ENCODE results near the gene KPTN.

Gene KPTN

DNA sequence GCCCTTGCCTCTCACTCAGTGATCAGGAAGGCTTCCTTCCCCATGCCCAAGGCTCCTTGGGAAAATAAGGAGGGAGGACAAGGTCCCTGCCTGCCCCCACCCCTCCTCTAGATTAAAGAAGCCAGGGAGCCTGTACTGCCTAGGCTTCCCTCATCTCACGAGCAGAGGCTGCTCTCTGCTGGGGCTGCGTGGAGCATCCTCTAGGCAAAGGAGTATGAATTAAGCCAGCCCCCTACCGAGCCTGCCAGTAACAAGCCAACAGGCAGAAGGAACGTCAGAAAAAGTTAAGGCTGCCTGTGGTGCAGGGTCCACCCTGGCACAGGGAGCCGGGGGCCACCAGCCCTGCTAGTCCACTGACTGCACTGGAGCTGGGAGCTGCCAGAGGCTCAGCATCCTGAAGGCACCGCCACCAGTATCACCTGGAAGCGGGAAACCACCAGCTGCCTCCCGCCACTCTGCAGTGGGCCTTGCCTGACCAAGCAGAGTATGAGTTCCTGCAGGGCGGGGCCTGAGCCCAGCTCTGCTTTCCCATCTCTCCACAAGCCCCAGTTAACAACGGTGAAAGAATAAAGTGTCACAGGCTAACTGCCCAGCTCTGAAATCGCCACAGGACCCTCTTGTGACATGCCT lies 24.0 kb upstream of the KPTN start:
- DNase-seq, result no peak

DNA sequence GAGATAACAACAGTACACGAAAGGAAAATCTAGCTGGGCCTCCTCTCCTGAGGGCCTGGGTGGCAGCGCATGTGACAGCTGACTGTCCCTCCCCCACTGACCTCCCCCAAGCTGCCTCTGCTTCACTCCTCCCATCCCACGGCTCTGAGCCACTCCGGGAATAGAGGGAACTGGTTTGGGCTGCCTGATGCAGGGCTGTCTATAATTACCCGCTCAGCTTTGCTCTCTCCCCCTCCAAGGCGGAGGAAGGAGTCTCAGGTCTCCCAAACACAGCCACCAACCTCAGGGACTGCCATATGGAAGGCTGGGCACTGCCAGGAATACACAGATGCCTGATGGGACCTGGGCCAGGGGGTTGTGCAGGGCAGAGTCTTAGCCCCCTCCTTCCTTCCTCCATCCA lies 23.0 kb upstream of the KPTN start:
- DNase-seq, result no peak

DNA sequence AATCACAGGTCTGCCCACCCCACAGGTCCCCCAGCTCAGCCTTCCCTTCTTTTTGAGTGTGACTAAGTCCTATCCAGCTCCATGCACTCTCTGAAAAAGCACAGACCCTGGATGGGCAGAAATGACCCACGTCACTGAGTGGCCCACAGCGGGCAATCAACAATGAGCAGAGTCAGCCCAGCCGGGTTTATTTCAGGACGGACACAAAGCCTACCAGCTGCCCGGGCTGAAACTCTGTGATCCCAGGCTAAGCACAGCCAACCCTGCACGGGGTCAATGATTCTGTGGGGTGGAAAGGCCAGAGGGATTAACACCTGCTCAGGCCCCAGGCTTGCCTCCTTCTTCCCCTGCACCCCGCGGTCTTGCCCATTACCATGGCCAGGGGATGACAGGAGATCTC lies 22.4 kb upstream of the KPTN start:
- DNase-seq, result no peak

DNA sequence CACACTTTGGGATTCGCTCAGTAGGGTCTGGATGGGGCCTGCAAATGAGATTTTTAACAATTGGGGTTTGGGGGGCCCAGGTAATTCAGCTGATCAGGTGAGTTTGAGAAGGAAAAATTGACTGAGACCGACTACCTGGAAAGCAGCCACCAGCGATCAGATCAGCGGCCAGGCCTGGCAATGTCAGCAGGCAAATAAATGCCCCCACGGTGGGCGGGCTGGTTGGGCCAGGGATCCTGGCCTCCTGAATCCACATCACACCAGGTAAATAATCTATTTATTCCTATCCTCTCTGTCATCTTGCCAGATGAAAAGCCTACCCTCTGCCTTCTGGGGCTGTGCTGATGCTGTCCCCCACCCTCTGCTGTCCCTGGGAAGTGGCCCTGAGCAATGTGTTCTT lies 21.5 kb upstream of the KPTN start:
- no peak for DNase-seq

DNA sequence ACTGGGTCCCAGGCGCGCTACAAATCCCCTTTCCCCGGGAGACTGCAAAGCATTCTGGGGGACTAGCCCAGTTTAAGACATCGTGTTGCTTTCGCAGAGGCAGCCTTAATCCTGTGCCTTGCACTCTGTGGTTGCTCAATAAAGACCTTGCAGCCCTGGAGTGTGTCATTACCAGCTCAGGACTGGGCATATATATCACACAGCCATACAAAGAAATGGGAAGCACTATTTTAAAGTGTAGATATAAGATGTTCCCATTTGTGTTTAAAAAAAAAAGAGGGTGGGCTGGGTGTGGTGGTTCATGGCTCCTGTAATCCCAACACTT lies 19.8 kb upstream of the KPTN start:
- no peak for DNase-seq

DNA sequence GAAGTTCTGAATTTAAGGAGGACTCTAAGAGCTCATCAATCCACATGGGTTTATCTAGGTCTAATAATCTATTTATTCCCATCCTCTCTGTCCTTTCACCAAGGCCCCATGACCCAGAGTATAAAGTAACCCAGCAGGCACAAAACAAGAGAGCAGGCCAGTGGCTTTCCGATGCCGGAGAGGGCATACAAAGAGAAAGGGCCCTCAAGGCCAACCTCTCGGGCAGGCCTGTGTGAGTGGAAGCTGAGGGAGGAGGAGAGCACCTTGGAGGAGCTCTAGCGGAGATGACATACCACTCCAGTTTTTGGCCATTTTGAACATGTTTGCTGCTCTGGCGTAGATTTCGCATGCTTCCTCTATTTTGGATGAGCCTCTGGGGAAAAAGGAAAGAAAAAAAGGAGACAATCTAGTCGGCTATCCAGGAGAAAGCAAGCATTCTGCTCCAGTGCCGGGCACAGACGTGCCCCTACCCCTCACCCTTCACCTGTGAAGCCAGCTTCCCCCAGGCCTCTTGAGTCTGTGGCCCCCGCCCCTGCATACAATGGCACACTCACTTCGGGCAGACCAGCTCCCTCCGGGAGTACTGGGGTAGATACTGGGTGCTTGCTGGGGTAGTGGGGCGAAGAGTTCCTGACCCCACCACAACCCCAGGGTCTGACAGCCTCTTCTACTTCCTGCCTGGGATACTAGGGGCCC lies 19.3 kb upstream of the KPTN start:
- no peak for DNase-seq

DNA sequence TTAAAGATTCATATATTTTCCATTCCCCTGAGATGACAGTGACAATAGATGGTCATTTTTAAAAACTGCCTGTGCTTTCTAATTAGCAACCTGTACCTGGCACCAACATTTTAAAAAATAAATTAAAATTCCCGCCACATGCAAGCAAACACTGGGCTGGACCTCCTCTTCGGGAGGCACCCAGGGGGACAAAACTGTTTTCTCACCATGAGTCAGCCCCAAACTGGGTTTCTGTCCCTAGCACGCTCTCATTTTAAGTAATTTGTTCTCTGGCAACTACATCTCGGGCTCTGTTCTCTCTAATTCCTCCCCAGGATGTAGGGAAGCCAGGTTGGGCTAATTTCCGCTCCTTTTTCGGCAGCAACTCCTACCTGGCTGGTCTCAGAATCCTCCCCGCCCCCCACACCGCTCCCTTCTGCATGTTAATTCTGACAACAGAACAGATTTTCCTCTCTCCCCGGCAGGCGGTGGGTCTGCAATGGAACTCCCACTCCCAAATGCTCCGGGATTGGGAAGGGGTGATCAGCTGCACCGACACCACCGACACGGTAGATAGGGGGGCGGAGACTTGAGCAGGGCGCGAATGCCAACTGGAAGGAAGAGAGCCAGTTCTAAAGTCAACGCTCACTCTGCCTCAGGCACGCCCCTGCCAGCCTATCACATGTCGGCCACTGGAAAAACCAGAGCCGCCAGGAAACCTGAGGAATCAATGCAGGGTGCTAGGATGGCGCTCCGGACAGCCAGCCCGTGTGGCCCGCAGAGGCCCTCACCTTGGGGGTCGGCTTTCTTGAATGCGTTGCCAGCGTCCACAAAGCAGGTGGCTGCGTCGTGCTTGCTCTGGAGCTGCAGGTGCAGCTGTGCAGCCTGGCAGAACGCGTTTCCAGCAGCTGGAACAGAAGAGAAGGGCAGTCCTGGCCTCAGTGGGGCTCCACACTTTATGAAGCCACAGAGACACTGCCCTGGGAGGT lies 16.1 kb upstream of the KPTN start:
- no peak for DNase-seq

DNA sequence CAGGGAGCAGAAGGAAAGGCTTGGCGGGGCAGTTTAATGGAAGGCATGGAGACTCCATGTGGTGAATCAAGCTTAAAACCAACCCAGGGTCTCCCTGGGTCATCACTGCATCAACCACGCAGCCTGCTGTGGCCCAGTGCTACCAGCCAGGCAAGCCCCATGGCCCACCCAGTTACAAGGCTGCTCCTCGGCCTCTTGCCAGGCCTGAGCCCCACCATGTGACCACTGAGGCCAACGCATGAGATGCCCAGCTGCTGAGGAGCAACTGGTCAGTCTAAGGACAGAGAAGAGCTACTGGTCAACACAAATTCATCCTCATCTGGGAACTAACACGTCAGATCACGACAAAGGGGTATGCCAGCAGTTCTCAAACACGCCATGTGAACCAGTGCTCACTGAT lies 15.4 kb upstream of the KPTN start:
- no peak for DNase-seq

DNA sequence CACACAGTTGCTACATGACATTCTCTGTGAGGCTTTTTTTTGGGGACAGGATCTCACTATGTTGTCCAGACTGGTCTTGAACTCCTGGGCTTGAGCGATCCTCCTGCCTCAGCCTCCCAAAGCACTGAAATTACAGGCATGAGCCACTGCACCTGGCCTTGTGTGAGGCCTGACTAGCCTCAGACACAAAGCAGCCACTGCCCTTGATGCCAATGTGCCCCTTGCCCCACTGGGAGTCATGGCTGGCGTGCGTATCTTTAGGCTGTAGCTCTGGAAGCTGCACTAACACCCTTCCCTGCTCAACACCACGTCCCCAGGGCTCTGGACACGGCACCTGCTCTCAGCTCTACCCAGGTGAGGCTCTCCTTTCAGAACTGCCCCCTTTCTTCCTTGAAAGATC lies 14.5 kb upstream of the KPTN start:
- no peak for DNase-seq

DNA sequence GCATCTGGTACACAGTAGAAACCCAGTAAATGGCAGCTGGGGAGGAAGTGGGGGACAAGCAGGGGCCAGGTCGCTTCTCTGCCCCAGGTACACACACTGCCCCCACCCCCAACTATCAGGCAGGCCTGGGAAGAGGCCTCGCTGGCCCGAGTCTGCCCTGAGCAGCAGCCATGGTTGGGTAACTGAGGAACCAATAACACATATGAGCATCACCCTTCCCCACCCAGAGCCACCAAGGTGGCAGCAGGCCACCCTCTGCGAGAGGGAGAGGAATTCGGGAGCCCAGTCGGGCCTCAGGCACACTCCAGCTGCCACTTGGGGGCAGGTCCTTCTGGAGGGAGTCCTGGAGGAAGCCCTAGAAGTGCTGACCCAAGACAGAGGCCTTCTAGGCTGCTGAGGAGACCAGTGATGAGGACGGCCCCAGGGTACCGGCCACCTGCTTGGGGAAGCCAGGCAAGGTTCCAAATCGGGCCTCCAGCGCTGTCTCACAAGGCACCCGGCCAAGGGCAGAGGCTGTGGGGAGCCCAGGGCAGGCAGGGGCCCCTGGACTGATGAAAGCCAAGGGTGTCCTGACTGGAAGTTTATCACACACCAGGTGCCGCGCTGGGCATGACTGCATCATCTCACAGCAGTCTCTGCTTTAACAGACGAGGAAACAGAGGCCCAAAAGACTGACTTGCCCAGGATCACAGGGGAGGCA lies 14.0 kb upstream of the KPTN start:
- no peak for DNase-seq

DNA sequence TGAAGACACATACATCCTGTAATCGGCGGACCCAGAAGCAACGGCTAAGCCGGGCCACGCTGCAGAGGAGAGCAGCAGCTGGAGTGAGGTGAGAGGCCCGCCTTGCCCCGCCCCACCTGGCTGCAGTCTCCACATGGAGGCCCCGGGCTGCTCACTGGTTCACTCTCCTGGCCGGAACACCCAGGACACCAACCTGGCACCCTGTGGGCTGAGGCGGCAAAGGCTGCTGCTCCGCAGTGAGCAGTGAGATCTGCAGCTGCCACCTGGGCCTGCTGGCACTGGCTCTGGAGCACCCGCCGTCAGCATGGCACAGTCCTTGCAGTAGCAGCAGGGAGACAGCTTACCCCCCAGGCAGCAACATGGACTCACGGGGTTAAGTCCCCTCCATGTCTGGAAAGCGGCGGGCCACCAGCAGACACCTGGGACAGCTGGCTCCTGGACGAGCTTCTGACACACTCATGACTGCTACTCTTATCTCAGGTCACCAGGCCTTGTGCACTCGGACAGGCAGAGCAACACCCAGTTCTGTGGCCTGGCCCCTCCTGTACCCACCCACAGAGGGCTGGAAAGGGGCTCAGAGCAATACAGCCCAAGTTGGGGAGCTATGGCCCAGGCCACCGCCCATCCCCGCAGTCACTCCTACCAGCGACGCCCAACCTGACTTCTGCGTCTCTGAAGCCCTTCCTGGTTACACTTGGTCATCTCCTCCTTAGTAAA lies 13.2 kb upstream of the KPTN start:
- no peak for DNase-seq

DNA sequence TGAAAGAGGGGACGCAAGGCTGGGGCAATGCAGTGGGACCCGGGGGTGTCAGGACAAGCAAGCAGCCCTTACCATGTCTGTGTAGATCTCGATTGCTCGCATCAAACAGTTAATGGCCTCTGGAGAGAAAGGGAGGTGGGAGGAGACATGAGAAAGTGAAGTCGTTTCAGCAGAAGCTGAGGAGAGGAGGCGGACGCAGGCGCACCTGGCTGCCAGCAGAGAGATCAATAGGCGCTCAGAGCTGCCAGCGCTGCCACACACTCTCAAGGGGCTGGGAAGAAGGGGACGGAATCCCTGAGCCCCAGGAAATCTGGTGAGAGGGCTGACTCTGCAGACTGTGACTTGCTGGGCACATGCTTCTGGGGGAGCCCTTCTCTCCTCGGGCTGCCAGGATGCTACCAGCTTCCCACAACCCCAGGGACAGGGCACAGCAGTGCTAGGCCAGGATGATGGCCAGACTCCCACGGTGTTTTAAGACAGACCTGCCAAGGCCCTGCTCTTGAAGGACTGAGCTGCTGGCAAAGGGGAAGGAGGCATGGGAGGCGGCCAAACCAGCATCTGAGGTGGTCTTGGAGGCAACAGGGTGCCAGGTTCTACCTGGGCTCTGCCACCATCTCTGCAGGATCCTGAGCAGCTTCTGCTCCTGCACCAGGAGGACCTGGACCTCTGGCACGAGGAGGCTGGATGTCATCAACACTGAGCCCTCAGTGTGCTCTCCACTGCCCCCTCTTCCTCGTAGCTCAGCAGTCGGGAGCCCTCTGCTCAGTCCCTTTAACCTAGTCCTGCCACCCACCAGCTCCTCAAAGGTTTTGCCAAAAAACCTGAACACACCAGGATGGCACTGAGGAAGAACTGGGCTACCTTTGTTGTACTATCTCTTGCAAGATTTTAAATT lies 11.7 kb upstream of the KPTN start:
- no peak for DNase-seq

DNA sequence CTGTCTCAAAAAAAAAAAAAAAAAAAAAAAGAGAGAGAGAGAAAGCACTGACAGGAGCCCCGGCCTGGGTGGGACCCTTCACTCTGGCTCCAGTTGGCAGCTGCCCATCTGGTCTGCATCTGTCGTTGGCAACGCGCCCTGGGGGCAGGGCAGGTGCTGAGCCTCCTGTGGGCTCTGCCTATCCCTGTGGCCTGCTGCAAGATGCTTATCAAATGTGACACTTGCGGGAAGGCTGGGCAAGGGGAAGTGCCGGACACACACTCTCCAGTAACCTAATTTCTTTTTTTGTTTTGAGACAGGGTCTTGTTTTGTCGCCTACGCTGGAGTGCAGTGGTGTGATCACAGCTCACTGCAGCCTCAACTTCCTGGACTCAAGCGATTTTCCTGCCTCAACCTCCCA lies 10.7 kb upstream of the KPTN start:
- DNase-seq, result no peak

DNA sequence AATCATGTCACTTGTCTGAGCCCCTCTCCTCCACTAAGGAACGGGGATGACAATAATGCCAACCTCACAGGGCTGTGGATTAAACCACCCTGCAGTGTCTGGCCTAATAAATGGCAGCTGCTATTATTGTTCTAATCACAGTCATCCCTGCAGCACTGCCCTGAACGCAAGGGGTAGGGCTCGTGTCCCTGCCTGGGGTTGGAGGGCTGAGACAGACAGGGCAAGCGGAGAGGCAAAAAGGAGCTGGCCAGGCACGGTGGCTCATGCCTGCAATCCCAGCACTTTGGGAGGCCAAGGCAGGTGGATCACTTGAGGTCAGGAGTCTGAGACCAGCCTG lies 10.2 kb upstream of the KPTN start:
- DNase-seq, result no peak

DNA sequence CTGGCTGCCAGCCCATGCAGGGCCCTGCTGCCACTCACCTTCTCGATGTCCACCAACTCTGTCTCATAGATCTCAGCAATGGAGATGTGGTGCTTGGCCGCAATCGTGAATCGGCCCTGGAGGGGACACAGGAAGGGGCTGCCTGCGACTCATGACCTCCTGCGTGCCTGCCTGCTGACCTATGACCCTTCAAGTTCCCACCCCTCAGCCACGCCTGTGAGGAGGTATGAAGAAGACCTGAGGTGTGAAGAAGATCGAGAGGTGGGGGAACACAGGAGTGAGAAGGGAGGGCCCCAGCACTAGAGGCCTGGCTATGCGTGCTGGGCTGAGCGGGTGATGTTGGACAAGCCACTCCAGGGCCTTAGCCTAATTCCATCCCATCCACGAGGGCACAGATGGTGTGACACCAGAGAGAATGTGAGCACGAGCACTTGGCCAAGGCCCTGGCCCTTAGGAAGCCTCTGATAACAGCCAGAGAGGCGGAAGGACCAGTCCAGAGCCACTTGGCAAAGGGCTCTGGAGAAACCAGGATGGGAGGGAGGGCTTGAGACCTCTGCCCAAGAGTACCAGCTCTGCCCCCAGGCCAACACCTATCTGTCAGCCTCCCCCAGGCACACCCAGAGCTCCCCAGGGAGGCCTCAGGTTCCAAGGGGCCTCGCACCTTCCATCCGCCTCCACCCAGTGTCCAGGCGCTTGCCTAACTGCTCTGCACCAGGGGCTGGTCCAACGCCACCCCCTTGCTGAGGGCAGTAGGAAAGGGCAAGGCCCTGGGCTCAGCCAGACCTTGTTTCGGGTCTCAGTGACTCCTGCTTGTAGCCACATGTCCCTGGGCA lies 9.6 kb upstream of the KPTN start:
- DNase-seq, result no peak

DNA sequence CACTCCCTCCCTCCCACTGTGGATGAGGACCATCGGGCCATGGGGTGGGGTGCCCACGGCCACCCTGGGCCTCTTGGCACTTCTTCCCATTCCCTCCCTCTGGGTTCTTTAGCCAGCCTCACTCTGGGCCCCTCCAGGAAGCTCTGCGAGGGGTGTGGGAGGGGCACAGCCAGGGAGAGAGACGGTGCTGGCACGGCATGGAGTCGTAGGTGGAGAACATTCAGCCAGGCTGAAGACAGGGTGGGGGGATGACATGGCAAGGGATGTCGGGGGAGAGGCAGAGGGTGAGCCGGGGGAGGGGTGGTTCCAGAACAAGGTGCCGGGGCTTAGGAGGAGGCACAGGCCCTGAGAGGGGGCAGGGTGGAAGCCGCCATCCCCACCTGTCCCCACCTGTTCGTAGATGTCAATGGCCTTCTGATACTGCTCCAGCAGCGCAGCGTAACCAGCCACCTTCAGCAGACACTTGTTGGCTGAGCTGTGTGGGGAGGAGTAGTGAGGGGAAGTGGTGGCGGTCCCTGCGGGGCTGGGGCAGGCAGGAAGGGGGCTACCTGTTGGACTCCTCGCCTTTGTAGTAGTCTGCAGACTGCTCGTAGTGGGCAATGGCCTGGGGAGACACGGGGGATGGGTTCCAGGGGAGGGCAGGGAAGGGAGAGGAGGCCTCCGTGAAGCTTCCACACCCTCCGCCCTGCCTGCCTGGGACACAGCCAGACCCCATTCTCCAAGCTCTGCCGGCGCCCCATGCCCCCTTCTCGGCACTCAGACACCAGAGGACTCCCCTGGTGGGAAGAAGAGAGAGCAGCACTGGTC lies 8.8 kb upstream of the KPTN start:
- DNase-seq, result no peak

DNA sequence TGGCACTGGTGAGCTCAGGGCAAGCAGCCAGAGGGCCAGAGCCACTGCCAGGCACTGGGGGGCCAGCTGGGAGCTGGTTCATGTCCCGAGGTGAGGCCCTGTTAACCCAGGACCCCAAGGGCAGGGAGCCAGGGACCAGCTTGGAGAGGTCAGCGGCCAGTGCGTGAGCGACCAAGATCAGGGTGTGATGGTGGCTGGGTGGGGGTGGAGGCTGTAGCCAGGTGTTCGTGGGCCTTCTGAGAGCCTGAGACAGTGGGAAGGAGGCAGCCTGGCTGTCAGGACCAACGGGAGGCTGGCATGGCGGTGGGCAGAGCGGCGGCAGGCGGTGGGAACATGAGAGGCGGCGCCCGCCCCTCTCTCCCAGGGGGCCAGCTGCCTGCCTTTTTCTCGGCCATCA lies 8.1 kb upstream of the KPTN start:
- DNase-seq, result no peak

DNA sequence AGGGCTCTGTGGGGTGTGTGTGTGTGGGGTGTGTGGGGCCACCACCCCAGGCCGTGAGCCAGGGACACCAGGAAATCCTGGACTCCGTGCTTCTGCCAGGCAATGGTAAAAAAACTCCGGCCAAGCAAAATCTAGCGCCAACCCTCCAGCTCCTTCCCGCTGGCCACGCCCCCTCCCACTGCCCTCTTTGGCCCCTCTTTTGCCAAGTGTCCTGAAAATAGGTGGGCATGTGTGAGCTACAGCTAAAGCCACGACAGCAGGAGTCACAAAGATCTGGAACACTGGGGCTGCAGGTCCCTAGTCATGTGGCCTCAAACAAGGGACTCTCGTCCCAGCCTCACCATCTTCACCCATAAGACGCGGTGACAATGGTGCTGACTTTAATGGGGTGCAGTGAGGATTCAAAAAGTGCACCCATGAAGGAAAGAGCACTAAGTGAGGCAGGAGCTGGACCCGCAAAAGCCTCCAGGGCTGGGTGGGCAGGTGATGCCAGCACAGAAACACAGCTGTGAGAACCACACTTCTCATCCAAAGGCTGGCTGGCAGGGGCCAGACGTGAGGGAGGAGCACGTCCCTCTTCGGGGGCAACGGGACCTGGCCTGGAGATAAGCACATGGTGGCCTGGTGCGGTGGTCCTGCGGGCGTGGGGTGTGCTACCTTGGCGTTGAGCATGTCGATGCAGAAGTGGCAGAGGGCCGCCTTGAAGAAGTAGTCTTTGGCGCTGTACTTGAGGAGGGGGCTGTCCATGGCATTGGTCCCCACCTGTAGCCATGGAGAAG lies 7.5 kb upstream of the KPTN start:
- no peak for DNase-seq

DNA sequence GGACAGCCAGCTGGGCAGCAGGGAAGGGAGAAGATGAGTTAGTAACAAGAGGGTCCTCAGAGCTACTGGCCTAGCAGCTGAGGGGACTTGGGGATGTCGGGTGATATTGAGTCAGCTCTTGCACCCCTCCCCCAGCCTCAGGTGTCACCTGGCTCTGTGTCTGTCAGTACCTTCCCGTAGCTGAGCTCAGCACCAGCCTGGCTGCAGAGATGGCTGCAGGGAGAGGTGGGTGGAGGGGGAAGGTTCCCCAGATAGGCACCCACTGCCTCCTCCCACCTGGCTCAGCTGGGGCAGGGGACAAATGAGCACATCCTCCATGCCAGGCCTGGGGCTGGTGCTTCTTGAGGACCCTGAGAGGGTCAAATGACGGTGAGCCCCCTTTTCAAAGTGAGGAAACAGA lies 6.8 kb upstream of the KPTN start:
- DNase-seq, result no peak
